HG03066 (cell line): ENCODE data around the gene NUDT8.
"Not testable (repeated sequence)": the region's sequence is repeated elsewhere in the genome, so short reads cannot be mapped to it uniquely, and the experiment has no call there.

Source experiments
- ATAC-seq: cut with Tn5 transposase; IDR thresholded peaks from one replicate; pipeline ENCODE4 v1.9.1; 2021; ENCODE audit warnings: low read depth; ENCODE audit not compliant: unreplicated experiment

Gene NUDT8

GRCh38 chr11:67596753-67597300, 32.9 kb downstream of the NUDT8 start:
- no peak for ATAC-seq

GRCh38 chr11:67594480-67594879, 35.3 kb downstream of the NUDT8 start:
- no peak for ATAC-seq

DNA sequence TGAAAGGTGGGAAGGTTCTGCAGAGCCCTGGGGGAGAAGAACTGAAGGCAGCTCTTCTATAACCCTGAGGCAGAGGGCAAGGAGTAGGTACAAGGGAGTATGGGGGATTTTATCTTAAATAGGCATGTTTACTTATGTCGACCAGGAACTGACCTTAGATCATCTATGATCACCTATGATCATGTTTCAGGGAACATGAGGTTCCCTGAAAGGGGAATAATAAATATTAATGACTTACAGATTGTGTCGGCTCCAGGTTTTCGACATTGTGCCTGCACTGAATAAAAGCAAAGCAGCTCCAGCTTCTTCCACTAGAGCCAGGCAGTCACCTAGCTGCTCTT, 36.2 kb downstream of the NUDT8 start:
- no peak for ATAC-seq

- ATAC-seq: no peak
Observed at GRCh38 chr11:67592880-67593564, 36.7 kb downstream of the NUDT8 start.

- ATAC-seq: not testable (repeated sequence)
Observed at GRCh38 chr11:67588899-67589415, 40.8 kb downstream of the NUDT8 start.

DNA sequence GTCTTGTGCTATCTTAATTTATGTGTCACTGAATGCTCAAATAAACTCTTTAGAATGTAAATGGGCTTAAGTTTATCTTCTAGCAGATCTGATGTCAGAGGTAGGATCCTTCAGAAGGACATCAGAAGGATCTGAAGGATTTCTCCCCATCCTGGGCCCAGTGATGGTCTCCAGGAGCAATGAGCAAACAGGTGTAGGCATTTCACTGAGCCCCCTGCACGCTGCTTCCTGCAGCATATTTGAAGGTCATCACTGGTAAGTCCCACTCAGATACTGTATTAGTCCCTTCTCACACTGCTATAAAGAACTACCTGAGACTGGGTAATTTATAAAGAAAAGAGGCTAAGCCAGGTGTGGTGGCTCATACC, 41.6 kb downstream of the NUDT8 start:
- no peak for ATAC-seq

- ATAC-seq: no peak
Observed at GRCh38 chr11:67586568-67587250, 43.0 kb downstream of the NUDT8 start.

DNA sequence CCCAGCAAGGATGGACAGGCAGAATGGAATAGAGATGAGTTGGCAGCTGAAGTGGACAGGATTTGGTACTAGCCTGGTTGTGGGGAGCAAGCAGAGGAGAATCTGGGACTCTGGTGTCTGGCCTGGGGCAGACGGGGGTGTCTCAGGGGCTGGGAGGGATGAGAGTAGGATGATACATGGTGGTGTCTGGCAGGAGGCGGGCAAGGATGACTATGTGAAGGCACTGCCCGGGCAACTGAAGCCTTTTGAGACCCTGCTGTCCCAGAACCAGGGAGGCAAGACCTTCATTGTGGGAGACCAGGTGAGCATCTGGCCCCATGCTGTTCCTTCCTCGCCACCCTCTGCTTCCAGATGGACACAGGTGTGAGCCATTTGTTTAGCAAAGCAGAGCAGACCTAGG, 43.8 kb downstream of the NUDT8 start:
- no peak for ATAC-seq

- no peak for ATAC-seq
Observed at GRCh38 chr11:67584881-67585873, 44.6 kb downstream of the NUDT8 start.

DNA sequence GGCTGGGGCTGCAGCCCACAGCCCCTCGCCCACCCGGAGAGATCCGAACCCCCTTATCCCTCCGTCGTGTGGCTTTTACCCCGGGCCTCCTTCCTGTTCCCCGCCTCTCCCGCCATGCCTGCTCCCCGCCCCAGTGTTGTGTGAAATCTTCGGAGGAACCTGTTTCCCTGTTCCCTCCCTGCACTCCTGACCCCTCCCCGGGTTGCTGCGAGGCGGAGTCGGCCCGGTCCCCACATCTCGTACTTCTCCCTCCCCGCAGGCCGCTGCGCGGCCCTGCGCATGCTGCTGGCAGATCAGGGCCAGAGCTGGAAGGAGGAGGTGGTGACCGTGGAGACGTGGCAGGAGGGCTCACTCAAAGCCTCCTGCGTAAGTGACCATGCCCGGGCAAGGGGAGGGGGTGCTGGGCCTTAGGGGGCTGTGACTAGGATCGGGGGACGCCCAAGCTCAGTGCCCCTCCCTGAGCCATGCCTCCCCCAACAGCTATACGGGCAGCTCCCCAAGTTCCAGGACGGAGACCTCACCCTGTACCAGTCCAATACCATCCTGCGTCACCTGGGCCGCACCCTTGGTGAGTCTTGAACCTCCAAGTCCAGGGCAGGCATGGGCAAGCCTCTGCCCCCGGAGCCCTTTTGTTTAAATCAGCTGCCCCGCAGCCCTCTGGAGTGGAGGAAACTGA, 45.4 kb downstream of the NUDT8 start:
- ATAC-seq: no peak

- ATAC-seq: peak; percentile 63
Observed at GRCh38 chr11:67583247-67584204, 46.2 kb downstream of the NUDT8 start, which contains the start of gene GSTP1. Gene GSTP1, plus strand, starts transcription at chr11:67583812. Its CDS starts 32 bp downstream, at chr11:67583844.

DNA sequence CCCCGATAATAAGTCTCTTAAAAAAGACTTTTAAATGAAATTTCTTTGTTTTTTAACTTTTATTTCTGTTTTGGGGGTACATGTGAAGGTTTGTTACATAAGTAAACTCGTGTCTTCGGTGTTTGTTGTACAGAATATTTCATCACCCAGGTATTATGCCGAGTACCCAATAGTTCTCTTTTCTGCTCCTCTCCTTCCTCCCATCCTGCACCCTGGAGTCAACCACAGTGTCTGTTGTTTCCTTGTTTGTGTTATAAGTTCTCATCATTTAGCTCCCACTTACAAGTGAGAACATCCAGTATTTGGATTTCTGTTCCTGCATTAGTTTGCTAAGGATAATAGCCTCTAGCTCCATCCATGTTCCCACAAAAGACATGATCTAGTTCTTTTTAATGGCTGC, 47.7 kb downstream of the NUDT8 start:
- no peak for ATAC-seq

DNA sequence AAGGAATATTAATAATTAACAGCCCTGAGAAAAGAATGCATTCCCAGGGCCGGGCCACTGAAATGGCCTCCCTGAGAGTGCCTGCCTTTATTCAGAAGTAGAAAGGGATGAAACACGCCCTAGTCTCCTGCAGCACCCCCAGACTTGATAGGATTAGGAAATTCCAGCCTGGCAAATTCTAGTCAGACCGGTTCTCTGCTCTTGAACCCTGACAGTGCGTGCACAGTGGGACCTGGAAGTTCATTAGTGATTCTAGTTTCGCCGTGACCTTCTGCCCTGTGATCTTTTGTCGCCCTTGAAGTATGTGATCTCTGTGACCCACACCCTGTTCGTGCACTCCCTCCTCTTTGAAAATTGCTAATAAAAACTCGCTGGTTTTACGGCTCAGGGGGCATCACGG, 48.3 kb downstream of the NUDT8 start:
- ATAC-seq: no peak

GRCh38 chr11:67577951-67578350, 51.8 kb downstream of the NUDT8 start:
- ATAC-seq: no peak
